Endothelial cell of umbilical vein (primary cell): ENCODE measurements around the gene PLA2G2A. TPM values are rescaled to one million over a fixed set of nuclear protein-coding genes. Genes with fewer than 3 reads are reported as not detected.

Source experiments
- Bru-seq: library from RNA; stranded (reverse); fragments of 400-500 nt; gene quantifications from one replicate; lab custom pipeline; 2021; lab: Mats Ljungman, UMichigan
- BruChase-seq, 2 experiments: library from RNA; stranded (reverse); fragments of 400-500 nt; gene quantifications; one replicate each; lab custom pipeline; 2021; lab: Mats Ljungman, UMichigan
- BruUV-seq: library from RNA; stranded (reverse); fragments of 400-500 nt; replicated peaks from 2 replicates; lab custom pipeline; 2021; lab: Mats Ljungman, UMichigan
- CTCF ChIA-PET: fragments of 300-600, 350-600 bp; sonication (Branson Sonifier 250); formaldehyde crosslinking; loops from one replicate; lab custom pipeline; 2021; ENCODE audit warnings: antibody characterized with exemption, inconsistent platforms; lab: Charles Lee
- POLR2A ChIA-PET: fragments of 300-600, 350-600 bp; sonication (Branson Sonifier 250); formaldehyde crosslinking; loops from one replicate; lab custom pipeline; 2021; ENCODE audit warnings: antibody characterized with exemption, inconsistent platforms; lab: Charles Lee
- DNase-seq: peaks from one replicate; pipeline ENCODE4 v3.0.0-alpha.2; 2011; ENCODE audit warnings: low read depth, low spot score
- FAIRE-seq: peaks from 2 replicates; lab custom pipeline; 2011; peaks lifted over from hg19 to GRCh38; lab: Jason Lieb, UNC
- H2AFZ ChIP-seq: 2 replicates; pipeline ENCODE4 v1.6.0; 2012; ENCODE audit warnings: low read depth, low read length, control low read depth, inconsistent platforms
- H3K27ac ChIP-seq: 2 replicates; pipeline ENCODE4 v1.5.1; 2011; ENCODE audit warnings: low read depth, mild to moderate bottlenecking, control low read depth, low read length, moderate library complexity; ENCODE audit not compliant: insufficient read depth
- H3K27me3 ChIP-seq, 2 experiments: 2 replicates each; pipeline versions ENCODE4 v1.6.0 to v1.6.1; 2011; ENCODE audit warnings: low read length in 2 of 2, mixed read lengths in 1 of 2; ENCODE audit not compliant: control insufficient read depth in 2 of 2, insufficient read depth in 2 of 2
- H3K36me3 ChIP-seq, 2 experiments: 2 replicates in 1 of 2; 3 replicates in 1 of 2; pipeline ENCODE4 v1.5.1; 2011; ENCODE audit warnings: low read length in 2 of 2, mild to moderate bottlenecking in 1 of 2, moderate library complexity in 1 of 2; ENCODE audit not compliant: control insufficient read depth in 2 of 2, insufficient read depth in 2 of 2; ENCODE audit errors: extremely low read depth in 1 of 2
- H3K4me1 ChIP-seq: 3 replicates; pipeline ENCODE4 v1.5.1; 2011; ENCODE audit warnings: mild to moderate bottlenecking, low read length; ENCODE audit not compliant: control insufficient read depth, insufficient read depth; ENCODE audit errors: extremely low read depth
- H3K4me2 ChIP-seq: 2 replicates; pipeline ENCODE4 v1.6.1; 2011; ENCODE audit warnings: low read length, control low read depth, mixed read lengths; ENCODE audit not compliant: insufficient read depth
- H3K4me3 ChIP-seq, 3 experiments: fragments of 200-600 bp in 1 of 3; sonication (generic), shearing (Covaris generic) in 1 of 3; replicated peaks in 1 of 3; 2 replicates each; pipeline ENCODE4 v1.5.1; 2011 to 2016; ENCODE audit warnings: control low read depth in 3 of 3, low read length in 3 of 3, mild to moderate bottlenecking in 2 of 3, inconsistent platforms in 1 of 3, low read depth in 1 of 3, moderate library complexity in 1 of 3; ENCODE audit not compliant: insufficient read depth in 1 of 3
- H3K79me2 ChIP-seq: 2 replicates; pipeline ENCODE4 v1.6.0; 2012; ENCODE audit warnings: low read length, inconsistent platforms; ENCODE audit not compliant: control insufficient read depth, insufficient read depth
- H3K9ac ChIP-seq: replicated peaks from 2 replicates; pipeline ENCODE3; 2011; ENCODE audit warnings: low read length, control low read depth; ENCODE audit not compliant: insufficient read depth; ENCODE audit errors: extremely low read depth
- H3K9me1 ChIP-seq: replicated peaks from 3 replicates; pipeline ENCODE4 v1.6.0; 2011; ENCODE audit warnings: mild to moderate bottlenecking, low read length; ENCODE audit not compliant: control insufficient read depth, insufficient read depth; ENCODE audit errors: extremely low read depth
- H3K9me3 ChIP-seq: replicated peaks from 2 replicates; pipeline ENCODE4 v1.5.1; 2012; ENCODE audit warnings: low read length, inconsistent platforms; ENCODE audit not compliant: control insufficient read depth, insufficient read depth
- H4K20me1 ChIP-seq: replicated peaks from 2 replicates; pipeline ENCODE3; 2011; ENCODE audit warnings: mild to moderate bottlenecking, low read length; ENCODE audit not compliant: control insufficient read depth, insufficient read depth; ENCODE audit errors: extremely low read depth
- EZH2 ChIP-seq: IDR thresholded peaks from 2 replicates; pipeline ENCODE4 v1.6.1; 2012; ENCODE audit warnings: borderline replicate concordance, low read depth, mild to moderate bottlenecking, moderate library complexity, low read length, inconsistent platforms; ENCODE audit not compliant: severe bottlenecking
- FOS ChIP-seq: IDR thresholded peaks from 2 replicates; pipeline ENCODE4 v1.6.1; 2011; ENCODE audit warnings: mild to moderate bottlenecking, low read length, moderate library complexity, borderline replicate concordance; ENCODE audit not compliant: insufficient read depth
- GATA2 ChIP-seq: IDR thresholded peaks from 2 replicates; pipeline ENCODE4 v1.7.0; 2011; ENCODE audit warnings: low read depth, mild to moderate bottlenecking, moderate library complexity, mixed read lengths, low read length; ENCODE audit not compliant: insufficient read length, insufficient read depth
- JUN ChIP-seq: IDR thresholded peaks from 2 replicates; pipeline ENCODE4 v1.6.1; 2011; ENCODE audit warnings: borderline replicate concordance, low read depth; ENCODE audit not compliant: insufficient read length, insufficient read depth
- MYC ChIP-seq: IDR thresholded peaks from one replicate; pipeline ENCODE4 v1.6.1; 2011; ENCODE audit warnings: mild to moderate bottlenecking, low read depth, low read length
- POLR2A ChIP-seq: IDR thresholded peaks from 2 replicates; pipeline ENCODE4 v1.6.1; 2012; ENCODE audit warnings: low read depth, mild to moderate bottlenecking, control low read depth, low read length
- POLR2AphosphoS5 ChIP-seq: IDR thresholded peaks from 2 replicates; pipeline ENCODE4 v1.6.1; 2012; ENCODE audit warnings: low read depth, mild to moderate bottlenecking, control low read depth, low read length, moderate library complexity; ENCODE audit not compliant: insufficient read depth
- dilution Hi-C: fragments of 300-500 bp; cut with MboI; formaldehyde crosslinking; loops from one replicate; pipeline ENCODE4 v1.15.0; 2019; ENCODE audit warnings: low sequenced_read_pairs; ENCODE audit not compliant: extremely low pct_ligation_motif_present
- intact Hi-C: fragments of 100-400 bp; cut with micrococcal nuclease; formaldehyde crosslinking; loops from one replicate; pipeline ENCODE4 v1.10.0; 2022
- long read RNA-seq: library from polyadenylated mRNA; stranded (forward); transcript quantifications from one replicate; pipeline ENCODE4 v2.0.0, GENCODE V29; 2021
- polyA minus RNA-seq, 3 experiments: library from RNA; depleted of rRNA, polyadenylated mRNA; stranded (reverse); fragments of >200 nt; gene quantifications; 1 replicate in 1 of 3; 2 replicates in 2 of 3; pipeline ENCODE4 v1.2.3, GENCODE V29; 2011
- polyA plus RNA-seq, 4 experiments: library from polyadenylated mRNA; depleted of rRNA in 3 of 4; stranded (reverse) in 3 of 4; unstranded in 1 of 4; fragments of >200 nt; gene quantifications; 2 replicates each; pipeline versions ENCODE4 v1.2.1 to v1.2.3, GENCODE V29; 2011 to 2012; ENCODE audit warnings: missing spikeins in 1 of 4
- total RNA-seq: library from RNA; stranded (reverse); gene quantifications from 2 replicates; pipeline ENCODE4 v1.2.3, GENCODE V29; 2021
- TF ChIP-seq, protein P1 (sequence below): IDR thresholded peaks from 2 replicates; pipeline ENCODE4 v1.6.1; 2011; ENCODE audit not compliant: insufficient read depth, insufficient read length
- TF ChIP-seq, protein P2 (sequence below), 2 donors: IDR thresholded peaks; 1 replicate in 1 of 2; 2 replicates in 1 of 2; pipeline ENCODE4 v1.5.1; 2011; ENCODE audit warnings: low read length in 2 of 2, mild to moderate bottlenecking in 2 of 2, moderate library complexity in 2 of 2, control low read depth in 1 of 2, inconsistent platforms in 1 of 2, low read depth in 1 of 2; ENCODE audit not compliant: insufficient read depth in 1 of 2; ENCODE audit errors: extremely low read depth in 1 of 2

Gene PLA2G2A, protein sequence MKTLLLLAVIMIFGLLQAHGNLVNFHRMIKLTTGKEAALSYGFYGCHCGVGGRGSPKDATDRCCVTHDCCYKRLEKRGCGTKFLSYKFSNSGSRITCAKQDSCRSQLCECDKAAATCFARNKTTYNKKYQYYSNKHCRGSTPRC
- total RNA-seq = not detected in 2 replicates
- not detected in 2 replicates for polyA plus RNA-seq
- polyA plus RNA-seq (2011; cell fraction: cytosol; rRNA removed) = not detected in 2 replicates
- polyA plus RNA-seq (2011; cell fraction: nucleus; rRNA removed) = not detected in 2 replicates
- not detected in 2 replicates for polyA plus RNA-seq (2012)
- polyA minus RNA-seq = not detected in 2 replicates
- not detected for polyA minus RNA-seq (2011; cell fraction: cytosol; rRNA and poly(A)+ RNA removed)
- polyA minus RNA-seq (2011; cell fraction: nucleus; rRNA and poly(A)+ RNA removed) = not detected in 2 replicates
- Bru-seq, nascent RNA = not detected
- BruChase-seq, experiment 1, labeled RNA remaining after a 6-hour chase = not detected
- not detected for BruChase-seq, experiment 2, labeled RNA remaining after a 2-hour chase
- long read RNA-seq = 0 reads

DNA sequence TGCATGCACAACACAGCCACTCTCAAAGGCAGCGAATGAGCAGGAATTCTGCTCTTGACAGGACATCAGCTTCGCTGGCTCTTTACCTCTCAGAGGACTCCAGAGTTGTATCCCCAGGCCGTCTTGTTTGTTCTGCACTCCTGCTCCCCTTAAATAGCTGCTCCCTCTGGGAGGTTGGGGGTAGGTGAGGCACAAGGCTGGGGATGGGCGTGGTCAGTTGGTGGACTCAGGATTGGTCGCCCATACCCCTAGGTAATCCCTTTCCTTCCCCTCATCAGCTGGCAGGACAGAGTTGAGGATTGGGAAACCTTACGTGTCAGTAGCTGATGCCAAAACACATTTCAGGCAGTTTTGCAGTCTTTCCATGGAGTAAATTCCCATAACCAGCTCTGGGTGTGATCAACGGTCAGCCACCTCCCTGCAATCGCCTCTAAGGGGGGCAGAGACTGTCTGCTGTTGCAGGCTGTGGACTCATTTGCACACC lies at the start of gene PLA2G2A:
PLA2G2A (minus strand) TSS at position 125 of the 484 bp plus-strand sequence. CDS start 845 bp downstream, outside the sequence.
- CTCF ChIA-PET = no interaction called here
- intact Hi-C loops = no loop called here

DNA sequence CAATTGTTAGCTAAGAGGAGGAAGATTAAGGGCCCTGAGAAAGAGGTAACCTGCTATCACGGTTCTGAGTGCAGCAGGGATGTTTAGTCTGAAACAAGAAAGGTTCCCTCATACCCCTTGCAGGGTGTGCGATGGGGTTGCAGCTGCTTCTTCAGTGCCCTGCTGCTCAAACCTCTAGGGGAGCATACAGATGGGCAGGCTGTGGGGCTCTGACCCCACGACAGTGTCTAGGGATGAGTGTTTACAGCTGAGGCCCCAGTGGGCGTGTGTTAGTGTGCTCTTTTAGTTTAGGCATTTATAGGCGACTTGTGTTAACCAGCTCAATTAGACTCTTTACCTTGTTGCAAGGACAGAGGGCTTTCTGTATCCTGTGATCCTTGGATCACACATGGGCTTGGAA lies 49.3 kb upstream of the PLA2G2A start:
- Histone ChIP-seq H3K36me3 (no peaks in the 10 kb centered on the region), H3K79me2 (no peaks in the 10 kb centered on the region), H3K9ac (no peak overlapping the region), H3K27me3 (peaks cover 0 to 4% of the 10 kb centered on the region in 2 experiments), H3K9me3 (no peaks in the 10 kb centered on the region), H2AFZ (no peak overlapping the region), H4K20me1 (no peaks in the 10 kb centered on the region), H3K27ac (no peak overlapping the region), H3K4me3 (no peak overlapping the region), H3K4me1 (no peaks in the 10 kb centered on the region), H3K4me2 (no peak overlapping the region), H3K9me1 (no peaks in the 10 kb centered on the region)
- TF ChIP-seq EZH2 (no peak), GATA2 (no peak), MYC (no peak), POLR2A (no peak), POLR2AphosphoS5 (no peak), FOS (no peak), JUN (no peak)
- TF ChIP-seq, protein P1, sequence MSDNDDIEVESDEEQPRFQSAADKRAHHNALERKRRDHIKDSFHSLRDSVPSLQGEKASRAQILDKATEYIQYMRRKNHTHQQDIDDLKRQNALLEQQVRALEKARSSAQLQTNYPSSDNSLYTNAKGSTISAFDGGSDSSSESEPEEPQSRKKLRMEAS = no peak
- TF ChIP-seq, protein P2, sequence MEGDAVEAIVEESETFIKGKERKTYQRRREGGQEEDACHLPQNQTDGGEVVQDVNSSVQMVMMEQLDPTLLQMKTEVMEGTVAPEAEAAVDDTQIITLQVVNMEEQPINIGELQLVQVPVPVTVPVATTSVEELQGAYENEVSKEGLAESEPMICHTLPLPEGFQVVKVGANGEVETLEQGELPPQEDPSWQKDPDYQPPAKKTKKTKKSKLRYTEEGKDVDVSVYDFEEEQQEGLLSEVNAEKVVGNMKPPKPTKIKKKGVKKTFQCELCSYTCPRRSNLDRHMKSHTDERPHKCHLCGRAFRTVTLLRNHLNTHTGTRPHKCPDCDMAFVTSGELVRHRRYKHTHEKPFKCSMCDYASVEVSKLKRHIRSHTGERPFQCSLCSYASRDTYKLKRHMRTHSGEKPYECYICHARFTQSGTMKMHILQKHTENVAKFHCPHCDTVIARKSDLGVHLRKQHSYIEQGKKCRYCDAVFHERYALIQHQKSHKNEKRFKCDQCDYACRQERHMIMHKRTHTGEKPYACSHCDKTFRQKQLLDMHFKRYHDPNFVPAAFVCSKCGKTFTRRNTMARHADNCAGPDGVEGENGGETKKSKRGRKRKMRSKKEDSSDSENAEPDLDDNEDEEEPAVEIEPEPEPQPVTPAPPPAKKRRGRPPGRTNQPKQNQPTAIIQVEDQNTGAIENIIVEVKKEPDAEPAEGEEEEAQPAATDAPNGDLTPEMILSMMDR (IDR thresholded peaks at IDR 0.05; ENCODE audit: extremely low read depth in 1 of 2, insufficient read depth in 1 of 2, low read depth in 1 of 2, low read length in 2 of 2) = no peak
- FAIRE-seq (no peak), DNase-seq (no peak)
- dilution Hi-C loops = no loop called here
- BruUV-seq = no TSS peak
- CTCF ChIA-PET = no interaction called here
- intact Hi-C loops = no loop called here
- POLR2A ChIA-PET = no interaction called here

More for the DNA sequence above, at the start of gene PLA2G2A:
- H3K9me3 ChIP-seq = no peaks in the 10 kb centered on the region
- H4K20me1 ChIP-seq = no peaks in the 10 kb centered on the region
- dilution Hi-C loops = no loop called here
- no peaks in the 10 kb centered on the region for H3K79me2 ChIP-seq
- no peaks in the 10 kb centered on the region for H3K4me1 ChIP-seq
- H2AFZ ChIP-seq = no peak within 1 kb of the TSS
- no peaks in the 10 kb centered on the region for H3K9me1 ChIP-seq
- no peak within 1 kb of the TSS for H3K9ac ChIP-seq
- peaks cover 2 to 3% of the 10 kb centered on the region in 2 experiments for H3K27me3 ChIP-seq
- H3K4me2 ChIP-seq = no peak within 1 kb of the TSS
- DNase-seq (no peak), FAIRE-seq (no peak)
- no peak within 1 kb of the TSS for H3K4me3 ChIP-seq
- POLR2A ChIA-PET = no interaction called here
- H3K27ac ChIP-seq = no peak within 1 kb of the TSS
- no TSS peak for BruUV-seq
- no peaks in the 10 kb centered on the region for H3K36me3 ChIP-seq
- TF ChIP-seq MYC = no peak
